NCI-H460 (cell line): ENCODE data around the gene TSHZ2. TPM values are rescaled to one million over a fixed set of nuclear protein-coding genes. Genes with fewer than 3 reads are reported as not detected.
A peak's percentile ranks its signal among the peaks of the same experiment; 100 is the strongest.

Experiments used
- DNase-seq: peaks from one replicate; pipeline ENCODE4 v3.0.0-alpha.2; 2016; ENCODE audit warnings: low read depth; ENCODE audit errors: extremely low read depth
- total RNA-seq: library from RNA; depleted of rRNA; stranded (reverse); fragments of >200 nt; shearing (Covaris generic); gene quantifications from 2 replicates; pipeline ENCODE4 v1.2.3, GENCODE V29; 2014

Gene TSHZ2
- total RNA-seq, 1 experiment from 2014 or later, result not detected

GRCh38 chr20:53187392-53188068 is 215.4 kb downstream of the TSHZ2 start:
- DNase-seq, result no peak

- no peak for DNase-seq
Measured at GRCh38 chr20:53190225-53190624, 218.1 kb downstream of the TSHZ2 start.

GRCh38 chr20:53191957-53192356 is 219.8 kb downstream of the TSHZ2 start:
- no peak for DNase-seq

- no peak for DNase-seq
Measured at GRCh38 chr20:53194306-53195290, 222.4 kb downstream of the TSHZ2 start.

GRCh38 chr20:53195876-53196610 is 223.9 kb downstream of the TSHZ2 start:
- DNase-seq, result no peak

- DNase-seq, result no peak
Measured at GRCh38 chr20:53201588-53201987, 229.4 kb downstream of the TSHZ2 start.

GRCh38 chr20:53202777-53203176 is 230.6 kb downstream of the TSHZ2 start:
- no peak for DNase-seq

- no peak for DNase-seq
Measured at GRCh38 chr20:53205046-53205445, 232.9 kb downstream of the TSHZ2 start.

GRCh38 chr20:53208110-53208832 is 236.1 kb downstream of the TSHZ2 start:
- no peak for DNase-seq

- no peak for DNase-seq
Measured at GRCh38 chr20:53210041-53210440, 237.9 kb downstream of the TSHZ2 start.

- no peak for DNase-seq
Measured at GRCh38 chr20:53210931-53211330, 238.8 kb downstream of the TSHZ2 start.

- DNase-seq, result no peak
Measured at GRCh38 chr20:53212018-53212417, 239.9 kb downstream of the TSHZ2 start.

- DNase-seq, result no peak
Measured at GRCh38 chr20:53214392-53214791, 242.2 kb downstream of the TSHZ2 start.

- DNase-seq, result no peak
Measured at GRCh38 chr20:53215166-53215565, 243.0 kb downstream of the TSHZ2 start.

GRCh38 chr20:53216478-53216855 is 244.3 kb downstream of the TSHZ2 start:
- DNase-seq, result no peak

- DNase-seq, result peak; percentile 23
Measured at GRCh38 chr20:53216856-53217576, 244.9 kb downstream of the TSHZ2 start.

- DNase-seq, result no peak
Measured at GRCh38 chr20:53220482-53221307, 248.5 kb downstream of the TSHZ2 start.

- DNase-seq, result no peak
Measured at GRCh38 chr20:53221731-53222130, 249.6 kb downstream of the TSHZ2 start.

GRCh38 chr20:53222416-53222815 is 250.3 kb downstream of the TSHZ2 start:
- DNase-seq, result no peak
